Activated CD8-positive, alpha-beta memory T cell treated with anti-CD3 and anti-CD28 coated beads for 4 hours (primary cell): ENCODE results near the gene DIP2C.

Experiments used
- DNase-seq, 2 donors: peaks; one replicate each; pipeline ENCODE4 v3.0.0-alpha.2; 2020; ENCODE audit warnings: low read depth in 2 of 2

Gene DIP2C

DNA sequence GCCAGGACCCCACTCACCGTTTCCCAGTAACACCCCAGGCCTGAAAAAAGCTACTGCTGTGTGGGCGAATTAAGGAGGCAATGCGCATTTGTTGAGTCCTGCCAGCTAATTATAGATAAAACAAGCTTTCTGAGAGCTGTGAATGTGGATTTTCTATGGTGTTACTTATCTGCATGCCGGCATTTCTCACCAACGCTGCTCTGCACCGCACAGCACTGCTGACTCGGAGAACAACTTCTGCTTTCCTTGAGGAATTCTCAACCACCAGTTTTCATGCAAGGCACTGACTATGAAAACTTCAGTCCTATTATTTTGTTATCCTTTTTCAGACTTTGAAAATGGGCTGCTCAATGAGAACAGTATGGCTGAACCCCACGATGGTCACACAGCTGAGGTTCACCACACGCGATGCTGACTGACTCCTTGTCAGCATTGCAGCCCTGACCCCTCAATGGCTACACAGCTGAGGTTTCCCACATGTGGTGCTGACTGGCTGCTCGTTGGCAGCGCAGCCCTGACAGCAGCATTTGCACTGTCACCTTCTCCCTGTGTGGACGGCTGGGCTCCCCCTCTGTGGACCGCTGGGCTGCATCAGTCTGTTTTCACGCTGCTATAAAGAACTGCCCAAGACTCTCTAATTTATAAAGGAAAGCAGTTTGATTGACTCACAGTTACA, 190.6 kb downstream of the DIP2C start:
- DNase-seq: no peak

DNA sequence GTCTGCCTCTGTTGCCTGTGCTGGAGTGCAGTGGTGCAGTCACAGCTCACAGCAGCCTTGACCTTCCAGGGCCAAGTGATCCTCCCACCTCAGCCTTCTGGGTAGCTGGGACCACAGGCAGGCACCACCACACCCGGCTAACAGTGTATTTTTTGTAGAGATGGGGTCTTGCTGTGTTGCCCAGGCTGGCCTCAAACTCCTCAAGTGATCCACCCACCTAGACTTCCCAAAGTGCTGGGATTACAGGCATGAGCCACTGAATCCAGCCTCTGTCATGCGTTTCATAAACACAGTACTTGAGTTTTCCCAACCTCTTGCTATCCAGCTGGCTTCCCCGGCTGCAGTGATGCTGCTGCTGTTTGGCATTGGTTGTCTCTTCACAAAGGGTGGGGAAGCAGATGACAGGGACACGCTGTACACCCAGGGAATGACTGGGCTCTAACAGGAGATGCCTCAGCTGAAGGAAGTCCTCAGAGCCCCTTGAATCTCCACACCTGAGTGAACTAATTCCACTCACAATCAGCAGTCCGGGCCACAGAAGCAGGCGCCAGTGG, 191.5 kb downstream of the DIP2C start:
- DNase-seq: no peak

DNA sequence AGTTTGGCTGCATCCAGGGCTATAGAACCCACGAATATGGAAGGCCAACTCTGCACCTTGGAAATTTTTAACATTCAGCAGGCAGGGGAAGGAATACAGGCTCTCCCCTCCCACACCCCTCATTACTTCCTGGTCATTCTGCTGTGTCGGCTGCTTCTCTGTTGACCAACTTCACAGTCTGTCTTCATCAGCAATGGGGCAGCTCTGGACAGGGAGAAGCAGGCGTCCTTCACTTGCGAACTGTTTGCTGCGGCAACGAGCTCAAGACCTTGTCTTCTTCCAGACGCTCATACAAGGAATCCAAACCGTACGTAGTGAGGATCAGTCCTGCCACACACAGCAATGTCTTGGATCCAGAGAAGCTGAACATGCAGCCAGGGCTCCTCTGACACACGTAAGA, 192.2 kb downstream of the DIP2C start:
- no peak for DNase-seq

DNA sequence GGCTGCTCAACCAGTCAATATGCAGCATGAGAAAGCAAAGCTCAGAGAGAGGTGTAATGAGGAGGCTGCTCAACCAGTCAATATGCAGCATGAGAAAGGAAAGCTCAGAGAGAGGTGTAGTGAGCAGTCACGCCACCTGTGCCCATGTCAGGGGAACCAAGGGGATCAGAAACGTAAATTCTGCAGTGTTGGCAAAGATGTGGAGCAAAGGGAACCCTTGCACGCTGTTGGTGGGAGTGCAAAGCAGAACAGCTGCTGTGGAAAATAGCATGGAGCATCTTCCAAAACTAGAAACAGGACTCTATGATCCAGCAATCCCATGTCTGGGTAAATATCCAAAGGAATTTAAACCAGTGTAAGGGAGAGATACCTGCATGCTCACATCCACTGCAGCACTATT, 194.9 kb downstream of the DIP2C start:
- no peak for DNase-seq

DNA sequence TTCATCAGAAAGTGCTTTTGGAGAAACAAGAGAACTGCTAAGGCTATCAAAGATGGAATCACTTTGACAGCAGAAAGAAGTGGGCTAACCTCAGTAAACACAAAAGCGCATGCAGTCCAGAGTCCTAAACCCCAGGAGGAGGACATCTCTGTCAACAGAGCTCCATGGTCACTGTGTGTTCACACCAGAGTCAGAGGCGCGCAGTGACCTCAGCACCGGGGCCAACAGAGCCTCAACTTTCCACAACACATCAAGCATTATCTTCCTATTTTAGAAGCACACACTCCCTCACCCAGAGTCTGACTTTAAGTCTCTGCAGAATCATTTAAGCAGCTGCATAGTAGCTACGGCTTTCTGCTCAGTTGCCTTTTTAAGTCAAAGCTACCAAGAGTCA, 195.3 kb downstream of the DIP2C start:
- DNase-seq: no peak

DNA sequence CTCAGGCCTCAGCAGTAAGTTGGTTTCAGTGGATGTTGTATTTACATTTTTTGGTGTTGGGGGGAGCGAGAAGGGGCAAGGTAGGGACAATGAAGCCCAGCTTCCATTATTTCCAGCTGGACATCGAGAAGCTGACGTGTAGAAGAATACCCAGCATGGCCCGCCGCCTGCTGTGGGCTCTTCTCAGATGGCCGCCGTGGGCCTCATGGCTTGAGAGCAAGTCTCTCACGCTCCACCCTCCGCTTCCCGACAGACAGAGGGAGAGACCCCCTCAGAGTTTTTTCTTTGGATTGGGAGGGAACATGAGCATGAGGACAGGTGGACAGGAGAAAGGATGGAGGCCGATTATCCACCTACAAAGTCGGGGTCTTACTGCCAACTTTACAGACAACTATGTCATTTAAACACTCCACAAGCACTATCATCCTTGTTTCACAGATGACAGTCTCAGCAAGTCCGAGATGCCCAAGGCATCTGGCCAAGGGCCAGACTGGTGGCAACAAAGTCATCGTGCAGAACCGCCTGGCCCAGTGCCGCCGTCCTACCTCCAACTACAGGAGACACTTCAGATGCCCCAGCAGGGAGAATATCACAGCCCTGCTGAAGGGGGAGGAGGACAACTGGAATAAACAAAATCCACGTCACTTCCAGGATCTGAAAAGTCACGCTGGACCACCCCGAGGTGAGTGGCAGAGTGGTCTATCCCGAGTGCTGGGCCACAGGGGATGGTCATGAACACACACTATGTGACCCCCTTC, 195.9 kb downstream of the DIP2C start:
- no peak for DNase-seq

DNA sequence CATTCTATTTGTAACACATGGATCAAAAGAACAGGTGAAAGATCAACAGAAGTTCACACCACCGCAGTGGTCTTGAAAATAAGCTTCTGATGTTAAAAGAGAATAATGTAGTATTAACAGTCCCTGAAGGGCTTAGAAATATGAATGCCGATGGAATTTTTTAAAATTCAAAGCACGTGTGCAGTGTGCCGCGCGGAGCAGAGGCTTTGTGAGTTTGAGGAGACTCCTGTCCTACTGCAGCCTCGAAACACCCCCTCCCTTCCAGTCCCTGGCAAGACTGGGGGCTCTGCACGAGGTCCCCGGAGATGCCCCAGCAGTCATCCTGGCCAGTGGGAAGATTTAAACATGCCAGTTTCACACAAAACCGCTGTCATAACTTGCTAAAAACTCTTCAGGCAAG, 196.6 kb downstream of the DIP2C start:
- DNase-seq: no peak

DNA sequence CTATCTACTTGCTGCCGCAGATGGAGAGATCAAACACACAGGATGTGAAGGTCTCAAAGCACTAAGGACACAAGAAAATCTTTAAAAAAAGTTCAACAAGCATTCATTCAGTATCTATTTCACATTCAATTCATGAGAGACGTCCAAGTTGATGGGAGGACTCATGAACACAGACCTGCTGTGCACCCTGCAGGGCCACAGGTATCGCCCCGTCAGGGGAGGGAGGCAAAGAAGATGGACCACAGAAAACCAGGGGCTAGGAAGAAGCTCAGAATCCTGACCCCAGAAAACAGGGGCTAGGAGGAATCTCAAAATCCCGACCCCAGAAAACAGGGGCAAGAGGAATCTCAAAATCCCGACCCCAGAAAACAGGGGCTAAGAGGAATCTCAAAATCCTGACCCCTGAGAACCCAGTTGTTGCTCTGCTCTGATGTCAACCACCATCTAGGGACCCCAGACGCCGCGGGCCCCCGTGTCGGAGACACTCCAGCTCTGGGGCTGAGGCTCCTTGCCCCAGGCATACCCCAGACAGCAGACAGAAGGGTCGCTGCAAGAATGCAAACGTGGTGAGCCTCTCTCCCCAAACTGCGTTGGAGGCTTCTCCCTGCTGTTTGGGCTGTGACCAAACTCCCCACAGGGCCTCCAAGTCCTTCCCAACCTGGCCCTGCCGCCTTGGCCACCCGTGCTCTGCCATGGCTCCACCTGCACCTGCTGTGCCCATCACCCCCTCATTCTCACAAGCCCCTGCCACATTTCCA, 197.6 kb downstream of the DIP2C start:
- DNase-seq: no peak

DNA sequence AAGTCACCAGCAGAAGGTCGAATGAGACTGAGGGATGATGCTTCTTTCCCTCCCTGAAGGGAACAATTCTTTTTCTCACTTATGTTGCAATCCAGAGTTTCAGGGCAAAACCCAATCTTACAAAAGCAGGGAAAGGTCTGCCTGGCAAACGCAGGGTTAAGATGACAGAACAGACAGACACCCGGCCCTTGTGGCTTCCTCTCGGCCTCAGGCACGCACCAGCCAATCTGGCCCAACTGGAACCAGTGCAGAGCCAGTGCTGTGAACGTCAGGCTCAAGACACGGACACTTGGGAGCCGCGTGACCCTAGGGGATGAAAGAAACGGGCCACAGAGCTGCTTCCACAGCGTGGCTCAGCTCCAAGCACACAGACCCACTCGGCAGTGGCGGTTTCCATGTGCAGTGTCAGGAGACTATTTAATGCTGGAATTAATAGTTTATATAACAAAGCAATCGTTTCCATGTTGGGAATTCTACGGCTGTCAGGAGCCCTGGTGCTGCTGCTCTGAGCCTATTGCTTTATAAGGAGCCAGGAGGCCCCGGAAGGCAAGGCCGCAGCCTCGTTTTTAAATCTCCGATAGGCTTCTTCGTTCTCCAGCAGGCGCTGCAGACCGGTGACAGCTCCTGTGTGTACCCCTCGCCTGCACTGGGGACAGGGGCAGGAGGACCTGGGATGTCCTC, 198.4 kb downstream of the DIP2C start:
- no peak for DNase-seq

DNA sequence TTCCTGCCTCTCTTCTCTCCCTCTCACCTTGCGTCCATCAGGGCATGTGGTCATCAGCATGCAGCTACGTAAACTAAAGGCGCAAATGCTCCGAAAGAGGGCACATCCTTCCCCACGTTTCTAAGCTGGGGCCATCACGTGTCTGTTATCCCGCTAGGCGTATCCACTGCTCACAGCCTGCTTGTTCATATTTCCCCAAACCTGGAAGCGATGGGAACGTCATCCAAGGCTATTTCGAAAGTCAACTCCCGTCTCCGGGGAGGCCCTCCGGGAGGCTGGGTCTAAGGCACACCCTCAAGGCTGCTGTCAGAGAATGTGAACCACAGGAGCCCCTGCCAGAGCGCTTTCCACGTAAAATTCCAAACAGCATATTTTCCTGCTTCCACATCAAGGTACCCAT, 199.2 kb downstream of the DIP2C start:
- DNase-seq: no peak

DNA sequence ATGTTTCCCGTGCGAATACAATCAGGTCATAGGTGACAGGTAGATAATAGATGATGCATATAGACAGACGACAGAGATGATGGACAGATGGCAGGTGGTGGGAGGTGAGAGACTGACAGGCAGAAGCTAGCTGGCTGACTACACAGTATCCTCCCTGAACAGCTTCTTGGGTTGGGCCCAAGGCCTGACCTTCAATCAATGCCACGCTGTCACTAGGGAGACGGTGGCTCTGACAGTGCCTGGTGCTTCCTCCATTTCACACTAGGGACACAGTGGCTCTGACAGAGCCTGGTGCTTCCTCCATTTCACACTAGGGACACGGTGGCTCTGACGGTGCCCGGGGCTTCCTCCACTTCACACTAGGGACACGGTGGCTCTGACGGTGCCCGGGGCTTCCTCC, 200.1 kb downstream of the DIP2C start:
- DNase-seq: no peak

DNA sequence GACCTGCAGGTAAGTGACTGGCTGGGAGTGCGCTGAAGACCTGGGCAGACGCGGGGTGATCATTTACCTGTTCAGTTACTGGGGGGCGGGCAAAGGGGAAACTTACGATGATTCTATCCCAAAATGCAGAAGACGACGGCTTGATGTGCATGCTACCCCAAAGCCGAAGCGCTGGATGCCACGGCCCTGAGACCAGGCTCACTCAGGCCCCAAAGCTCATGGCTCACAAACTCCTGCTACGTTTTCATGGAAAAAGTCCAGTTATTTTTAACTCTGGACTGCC, 200.6 kb downstream of the DIP2C start:
- no peak for DNase-seq

DNA sequence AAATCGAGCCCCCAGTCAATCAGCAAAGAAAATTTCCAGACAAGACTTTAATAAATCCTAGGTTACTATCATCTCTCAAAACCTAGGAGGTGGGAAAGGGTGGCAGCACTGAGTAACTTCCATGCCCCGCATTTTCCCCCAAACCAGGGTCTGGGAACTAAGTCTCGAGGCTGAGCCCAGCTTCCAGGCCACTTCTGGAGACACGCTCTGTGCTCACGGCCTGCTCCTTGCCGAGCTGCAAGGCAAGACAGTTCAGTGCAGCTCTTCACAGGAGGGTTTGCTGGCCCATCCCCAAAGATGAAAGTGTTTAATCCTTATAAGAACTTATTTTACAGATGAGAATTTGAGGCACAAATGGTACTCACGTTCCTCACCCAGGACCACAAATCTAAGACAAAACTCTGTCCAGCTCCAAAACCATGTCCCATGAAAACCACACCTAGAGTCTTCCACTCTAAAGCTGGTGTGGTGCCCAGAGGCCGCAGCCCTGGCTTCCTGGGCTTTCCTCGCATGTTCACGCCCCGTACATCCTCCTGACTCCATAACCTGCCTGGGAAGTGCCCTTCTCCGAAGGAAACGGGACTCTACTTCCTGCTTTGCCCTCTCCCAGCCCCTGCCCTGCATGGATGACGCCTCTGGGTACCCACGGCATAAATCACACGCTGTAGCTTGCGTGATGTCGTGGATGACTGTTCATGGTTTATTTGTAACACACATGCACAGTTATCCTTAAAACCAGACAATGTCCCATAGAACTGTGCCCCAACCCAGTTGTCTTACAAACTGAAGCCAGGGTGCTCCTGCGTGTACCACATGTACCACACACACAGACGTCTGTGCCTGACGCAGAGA, 201.2 kb downstream of the DIP2C start:
- DNase-seq: no peak

DNA sequence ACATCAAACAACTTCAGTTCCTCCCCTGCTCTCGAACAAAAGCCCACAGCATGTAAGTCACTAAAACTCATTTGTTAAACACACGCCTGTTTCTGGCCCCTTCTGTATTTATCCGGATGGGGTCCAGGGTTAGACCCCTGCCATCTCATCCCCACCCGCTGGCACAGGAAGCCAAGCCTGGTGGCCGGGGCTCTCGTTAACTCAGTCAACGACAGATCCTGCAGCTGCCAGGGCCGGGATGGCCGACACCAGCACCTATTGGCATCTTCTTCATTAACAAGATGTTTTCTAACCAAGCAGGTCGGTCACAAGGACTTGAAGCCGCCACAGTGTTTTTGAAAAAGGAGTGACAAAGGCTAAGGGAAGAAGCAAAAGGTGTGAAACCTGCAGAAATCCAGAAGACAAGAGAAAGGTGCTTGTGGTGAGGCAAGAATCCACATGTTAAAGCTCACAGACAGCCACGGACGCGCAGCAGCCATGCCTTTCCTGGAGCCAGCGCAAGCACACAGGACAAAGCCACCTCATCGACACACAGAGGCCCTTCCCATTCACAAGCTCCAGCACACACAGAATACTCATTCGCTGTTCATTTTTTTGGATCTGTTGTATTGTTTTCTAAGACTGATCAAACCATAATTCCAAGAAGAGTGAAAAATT, 202.7 kb downstream of the DIP2C start:
- DNase-seq: no peak

DNA sequence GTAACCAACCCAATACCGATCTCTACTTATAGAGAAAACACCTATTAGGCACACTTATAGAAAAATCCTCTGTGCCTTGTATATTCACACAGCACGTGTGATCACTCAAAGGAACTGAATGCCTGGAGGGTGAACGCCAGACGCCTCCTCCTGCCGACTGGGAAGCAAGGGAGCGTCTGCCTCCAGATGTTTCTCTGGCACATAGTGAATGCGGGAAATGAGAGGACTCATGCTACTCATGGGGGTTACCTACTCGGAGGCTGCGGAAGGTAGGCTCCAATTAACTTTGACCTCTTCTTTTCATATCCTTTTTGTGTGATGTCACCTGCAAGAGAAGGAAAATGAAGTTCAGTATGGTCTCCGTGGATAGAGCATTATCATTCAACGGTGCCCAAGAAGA, 203.3 kb downstream of the DIP2C start:
- no peak for DNase-seq

DNA sequence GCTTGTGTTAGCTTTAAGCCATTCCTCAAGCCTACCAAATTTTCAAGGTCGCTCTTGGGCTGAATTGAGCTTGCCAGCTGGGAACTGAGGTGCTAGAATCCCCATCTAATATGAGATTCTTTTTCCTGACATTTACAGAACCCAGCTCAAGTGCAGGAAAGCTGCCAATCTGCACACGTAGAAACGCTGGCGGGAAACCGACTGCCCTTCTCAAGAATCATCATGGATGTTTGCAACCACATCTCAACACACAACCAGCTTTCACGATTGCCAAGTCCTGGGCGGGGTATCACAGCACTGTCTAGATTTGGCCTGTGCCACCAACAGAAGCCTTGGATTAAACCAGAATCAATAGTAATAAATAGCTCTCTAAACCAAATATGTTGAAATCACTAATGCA, 203.7 kb downstream of the DIP2C start:
- no peak for DNase-seq

DNA sequence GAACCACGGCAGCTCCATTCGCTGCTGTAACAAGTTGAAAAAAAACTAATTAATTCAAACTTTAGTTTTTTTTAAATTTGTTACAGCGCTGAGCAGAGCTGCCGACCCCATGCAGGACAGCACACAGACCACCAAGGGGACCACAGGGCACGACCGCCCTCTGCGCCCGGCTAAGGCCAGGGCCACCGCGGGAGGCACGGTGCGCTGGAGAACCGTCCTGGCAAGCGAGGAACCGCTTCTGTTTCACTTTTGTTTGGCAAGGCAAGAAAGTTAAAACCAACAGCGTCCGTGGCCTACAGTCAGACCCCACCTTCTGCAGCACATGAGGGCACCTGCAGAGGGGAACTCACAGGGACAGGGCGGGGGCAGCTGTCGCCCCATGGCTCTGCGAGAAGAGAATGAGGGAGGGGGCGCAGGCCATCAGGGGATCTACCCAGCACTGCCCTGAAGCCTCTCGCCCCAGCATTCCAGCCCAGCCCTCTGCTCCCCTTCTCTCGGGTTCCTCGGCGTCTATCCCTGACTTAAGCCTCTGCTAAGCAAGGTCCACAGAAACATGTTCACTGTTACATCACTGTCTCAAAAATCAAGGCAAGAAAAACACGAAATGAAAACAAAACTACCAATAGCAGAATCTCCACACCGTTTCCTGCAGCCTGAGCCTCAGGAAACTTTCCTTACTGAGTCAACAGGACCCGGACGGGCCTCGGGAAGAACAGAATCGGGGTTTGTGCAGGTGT, 204.4 kb downstream of the DIP2C start:
- DNase-seq: no peak

DNA sequence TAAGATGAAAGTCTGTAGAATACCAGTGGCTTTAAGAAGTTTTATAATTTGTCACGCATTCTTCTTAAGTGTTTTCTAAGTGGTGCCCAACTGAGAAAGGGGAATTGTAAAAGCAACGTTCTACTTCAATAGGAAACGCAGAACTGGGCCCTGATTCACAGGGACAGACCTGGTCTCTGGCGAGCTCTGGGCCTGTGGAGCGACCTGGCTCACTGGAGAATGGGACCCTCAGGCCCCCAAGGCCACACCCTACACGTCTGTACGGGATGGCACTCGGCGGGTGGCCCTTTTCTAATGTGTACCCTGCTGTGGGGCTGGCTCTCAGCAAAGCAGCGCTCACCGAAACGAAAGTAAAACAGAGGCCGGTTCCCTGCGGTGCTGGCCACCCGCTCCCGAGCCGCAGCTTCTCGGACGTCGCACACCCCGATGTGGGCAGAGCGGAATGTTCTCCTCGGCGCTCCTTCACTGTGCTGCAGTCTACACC, 205.0 kb downstream of the DIP2C start:
- DNase-seq: no peak

DNA sequence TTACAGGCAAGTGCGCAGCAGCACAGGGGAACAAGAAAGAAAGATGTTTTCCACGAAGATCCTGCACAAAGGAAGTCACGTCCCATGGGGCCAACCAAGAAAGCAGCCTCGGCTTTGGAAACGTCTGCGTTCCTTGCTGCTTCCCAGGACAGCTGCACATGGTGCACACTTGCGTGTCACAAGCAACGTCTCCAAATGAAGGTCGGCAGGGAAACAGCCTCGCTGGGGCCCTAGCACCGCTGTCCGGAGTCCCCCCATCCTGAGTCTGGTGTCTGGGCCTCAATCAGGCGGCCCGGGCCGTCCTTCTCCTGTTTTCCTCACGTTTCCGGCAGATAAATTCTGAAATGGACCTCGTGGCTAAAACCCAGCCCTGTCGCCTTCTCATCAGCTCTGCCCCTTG, 206.2 kb downstream of the DIP2C start:
- no peak for DNase-seq

DNA sequence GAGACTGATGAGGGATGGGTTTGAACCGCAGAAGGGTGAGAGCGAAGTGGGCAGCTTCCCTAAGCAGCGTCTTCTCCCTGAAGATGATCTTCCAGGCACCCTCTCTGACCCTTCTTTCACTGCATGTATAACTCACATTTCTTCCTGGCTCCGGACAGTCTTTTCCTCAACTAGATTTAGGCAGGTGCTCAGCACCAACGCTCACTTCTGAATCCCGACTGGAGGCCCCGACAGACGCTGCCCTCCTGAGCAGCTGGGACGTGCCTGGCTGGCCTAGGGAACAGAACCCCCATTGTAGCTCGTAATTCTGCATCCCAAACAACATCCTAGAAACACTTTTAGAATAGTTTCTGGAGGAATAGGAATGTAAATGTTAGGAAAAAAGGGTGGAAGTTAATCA, 206.6 kb downstream of the DIP2C start:
- no peak for DNase-seq
